Duodenal mucosa (tissue), 2 donors: ENCODE data around the gene GNAT3.

Source experiments
- H3K27ac ChIP-seq: one replicate; pipeline ENCODE4 v1.7.0; 2013; ENCODE audit warnings: low read depth, low read length
- H3K27me3 ChIP-seq, 2 donors: one replicate each; pipeline ENCODE4 v1.7.0; 2013; ENCODE audit warnings: low read length in 2 of 2, control low read depth in 1 of 2; ENCODE audit not compliant: insufficient read depth in 2 of 2, control insufficient read depth in 1 of 2
- H3K36me3 ChIP-seq, 2 donors: one replicate each; pipeline ENCODE4 v1.7.0; 2013; ENCODE audit warnings: low read length in 2 of 2, control low read depth in 1 of 2; ENCODE audit not compliant: insufficient read depth in 2 of 2, control insufficient read depth in 1 of 2
- H3K4me1 ChIP-seq, 2 donors: one replicate each; pipeline ENCODE4 v1.7.0; 2013; ENCODE audit warnings: low read length in 2 of 2, control low read depth in 1 of 2; ENCODE audit not compliant: insufficient read depth in 2 of 2, control insufficient read depth in 1 of 2
- H3K4me3 ChIP-seq, 2 donors: one replicate each; pipeline ENCODE4 v1.7.0; 2013; ENCODE audit warnings: low read length in 2 of 2, low read depth in 1 of 2
- H3K9ac ChIP-seq, 2 donors: one replicate each; pipeline ENCODE4 v1.7.0; 2013; ENCODE audit warnings: low read length in 2 of 2, low read depth in 1 of 2
- H3K9me3 ChIP-seq, 2 donors: one replicate each; pipeline ENCODE4 v1.7.0; 2013; ENCODE audit warnings: low read length in 2 of 2, control low read depth in 1 of 2; ENCODE audit not compliant: control insufficient read depth in 1 of 2

The GNAT3 gene

GRCh38 chr7:80410081-80410480, 101.8 kb downstream of the GNAT3 start:
- Histone ChIP-seq H3K9me3 (no peaks in the 10 kb centered on the region), H3K36me3 (no peaks in the 10 kb centered on the region), H3K9ac (no peak overlapping the region)

More at GRCh38 chr7:80410081-80410480, 101.8 kb downstream of the GNAT3 start:
- Histone ChIP-seq H3K27ac (no peak overlapping the region), H3K4me1 (no peaks in the 10 kb centered on the region), H3K4me3 (no peak overlapping the region), H3K27me3 (no peaks in the 10 kb centered on the region)
